ENCODE results near the gene KLHL41. TPM values are rescaled to one million over a fixed set of nuclear protein-coding genes. Genes with fewer than 3 reads are reported as not detected.
A peak's percentile ranks its signal among the peaks of the same experiment; 100 is the strongest.
"Not testable (repeated sequence)": the region's sequence is repeated elsewhere in the genome, so short reads cannot be mapped to it uniquely, and the experiment has no call there.

Gene KLHL41
- total and polyA plus RNA-seq, 8 donors, result 0.19 to 2.7 (median 0.57) TPM

- Histone ChIP-seq H3K4me3 (no peak overlapping the region), H3K4me1 (no peaks in the 10 kb centered on the region), H3K27ac (no peak overlapping the region), H3K27me3 (no peaks in the 10 kb centered on the region), H3K36me3 (no peaks in the 10 kb centered on the region), H3K9me3 (no peaks in the 10 kb centered on the region)
- ATAC-seq (no peak), DNase-seq (no peak), FAIRE-seq (no peak)
- intact Hi-C loops (cut with DNase I), result loop anchor here in 1 of 3 donors (10.0 kb wide), 1 partner anchor 149 kb away; no protein-coding TSS in a partner anchor
- TF ChIP-seq CTCF (IDR thresholded peaks at IDR 0.05), result no peak
- 68 to 71% methylated on average over 2 of the region's 2 CpGs for WGBS, 2 donors
Measured at GRCh38 chr2:169525434-169525833, 15.9 kb downstream of the KLHL41 start.

GRCh38 chr2:169526451-169526850, 16.9 kb downstream of the KLHL41 start:
- H3K4me1 ChIP-seq, result no peaks in the 10 kb centered on the region
- no peak for ATAC-seq
- FAIRE-seq, result no peak
- no peak for DNase-seq
- no peaks in the 10 kb centered on the region for H3K27me3 ChIP-seq
- no peak overlapping the region for H3K27ac ChIP-seq
- no peak overlapping the region for H3K4me3 ChIP-seq
- no peaks in the 10 kb centered on the region for H3K9me3 ChIP-seq
- no peak for TF ChIP-seq CTCF (IDR thresholded peaks at IDR 0.05)
- intact Hi-C loops (cut with DNase I), result loop anchor here in 1 of 3 donors (10.0 kb wide), 1 partner anchor 148 kb away; no protein-coding TSS in a partner anchor
- no peaks in the 10 kb centered on the region for H3K36me3 ChIP-seq

GRCh38 chr2:169528271-169528701, 18.8 kb downstream of the KLHL41 start:
- Histone ChIP-seq H3K27ac (no peak overlapping the region), H3K27me3 (no peaks in the 10 kb centered on the region), H3K4me3 (no peak overlapping the region), H3K36me3 (no peaks in the 10 kb centered on the region), H3K4me1 (no peaks in the 10 kb centered on the region), H3K9me3 (no peaks in the 10 kb centered on the region)
- peak; percentile 72 to 89 (median 86) for ATAC-seq
- intact Hi-C loops (cut with DNase I), result loop anchor here in 1 of 3 donors (10.0 kb wide), 1 partner anchor 147 kb away; no protein-coding TSS in a partner anchor
- peak; percentile 16 to 84 (median 56) for DNase-seq
- WGBS, 2 donors, result 11 to 21% methylated on average over 2 of the region's 2 CpGs
- TF ChIP-seq CTCF (IDR thresholded peaks at IDR 0.05), result peak; percentile 66 to 83 (median 74)
- peak; percentile 60 for FAIRE-seq

GRCh38 chr2:169539460-169539859, 30.0 kb downstream of the KLHL41 start:
- FAIRE-seq; H3K4me3 ChIP-seq; H3K4me1 ChIP-seq; H3K27ac ChIP-seq; ATAC-seq; H3K9me3 ChIP-seq; intact Hi-C loops (cut with DNase I); DNase-seq; H3K27me3 ChIP-seq: not testable (repeated sequence)
- peaks cover 0 to 16% (median 0%) of the 10 kb centered on the region in 3 donors for H3K36me3 ChIP-seq
- WGBS, 2 donors, result 95 to 97% methylated on average over 2 of the region's 2 CpGs

- intact Hi-C loops (cut with DNase I), result no loop called here
Measured at GRCh38 chr2:169540146-169540545, 30.6 kb downstream of the KLHL41 start.

More at GRCh38 chr2:169540146-169540545, 30.6 kb downstream of the KLHL41 start:
- DNase-seq (no peak), FAIRE-seq (no peak), ATAC-seq (no peak)
- no peaks in the 10 kb centered on the region for H3K4me1 ChIP-seq
- 84 to 89% methylated on average over 2 of the region's 2 CpGs for WGBS, 2 donors
- no peaks in the 10 kb centered on the region for H3K27me3 ChIP-seq
- TF ChIP-seq CTCF (IDR thresholded peaks at IDR 0.05), result no peak
- no peaks in the 10 kb centered on the region for H3K9me3 ChIP-seq
- peaks cover 0 to 16% (median 0%) of the 10 kb centered on the region in 3 donors for H3K36me3 ChIP-seq
- no peak overlapping the region for H3K27ac ChIP-seq
- no peak overlapping the region for H3K4me3 ChIP-seq
